ENCODE measurements around the gene SLC35G2.

- TF ChIP-seq, protein P1, sequence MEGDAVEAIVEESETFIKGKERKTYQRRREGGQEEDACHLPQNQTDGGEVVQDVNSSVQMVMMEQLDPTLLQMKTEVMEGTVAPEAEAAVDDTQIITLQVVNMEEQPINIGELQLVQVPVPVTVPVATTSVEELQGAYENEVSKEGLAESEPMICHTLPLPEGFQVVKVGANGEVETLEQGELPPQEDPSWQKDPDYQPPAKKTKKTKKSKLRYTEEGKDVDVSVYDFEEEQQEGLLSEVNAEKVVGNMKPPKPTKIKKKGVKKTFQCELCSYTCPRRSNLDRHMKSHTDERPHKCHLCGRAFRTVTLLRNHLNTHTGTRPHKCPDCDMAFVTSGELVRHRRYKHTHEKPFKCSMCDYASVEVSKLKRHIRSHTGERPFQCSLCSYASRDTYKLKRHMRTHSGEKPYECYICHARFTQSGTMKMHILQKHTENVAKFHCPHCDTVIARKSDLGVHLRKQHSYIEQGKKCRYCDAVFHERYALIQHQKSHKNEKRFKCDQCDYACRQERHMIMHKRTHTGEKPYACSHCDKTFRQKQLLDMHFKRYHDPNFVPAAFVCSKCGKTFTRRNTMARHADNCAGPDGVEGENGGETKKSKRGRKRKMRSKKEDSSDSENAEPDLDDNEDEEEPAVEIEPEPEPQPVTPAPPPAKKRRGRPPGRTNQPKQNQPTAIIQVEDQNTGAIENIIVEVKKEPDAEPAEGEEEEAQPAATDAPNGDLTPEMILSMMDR (conservative IDR thresholded peaks at IDR 0.05) = no peak
- no peak for TF ChIP-seq ZFX (IDR thresholded peaks at IDR 0.05)
These were observed 33.3 kb downstream of the SLC35G2 start for GRCh38 chr3:136852180-136852579.

Measured in C4-2B (cell line).